SK-MEL-5 (cell line): ENCODE measurements around the gene LYZL1. TPM values are rescaled to one million over a fixed set of nuclear protein-coding genes. Genes with fewer than 3 reads are reported as not detected.
"Not testable (repeated sequence)": the region's sequence is repeated elsewhere in the genome, so short reads cannot be mapped to it uniquely, and the experiment has no call there.

Experiments used
- DNase-seq: peaks from one replicate; pipeline ENCODE4 v3.0.0-alpha.2; 2016; ENCODE audit warnings: low read depth, low spot score
- in situ Hi-C: cut with HindIII; loops from 2 replicates; pipeline ENCODE4 v1.10.0; 2016; ENCODE audit warnings: low sequenced_read_pairs, high pct_unique_total_duplicates, low pct_unique_long_range_greater_than_20kb
- total RNA-seq: library from RNA; depleted of rRNA; stranded (reverse); fragments of >200 nt; shearing (Covaris generic); gene quantifications from 2 replicates; pipeline ENCODE4 v1.2.3, GENCODE V29; 2014

LYZL1 gene
- total RNA-seq, 1 experiment from 2014 or later = not detected

DNA sequence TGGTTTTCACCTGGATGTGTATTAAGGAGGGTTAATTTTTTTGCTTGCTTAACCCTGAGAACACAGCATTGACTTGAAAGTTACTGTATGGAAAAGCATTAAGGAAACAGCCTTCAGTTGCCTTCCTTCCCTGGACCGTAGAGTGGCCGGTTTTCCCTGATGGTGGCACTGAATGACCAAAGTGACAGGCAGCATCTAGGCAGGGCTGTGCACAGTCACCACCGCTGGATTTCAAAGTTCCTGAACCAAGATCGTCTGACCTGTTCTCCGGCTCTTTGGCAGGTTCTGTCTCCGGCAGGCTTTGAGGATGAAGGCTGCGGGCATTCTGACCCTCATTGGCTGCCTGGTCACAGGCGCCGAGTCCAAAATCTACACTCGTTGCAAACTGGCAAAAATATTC, 2.7 kb downstream of the LYZL1 start:
- in situ Hi-C loops, DNase-seq: not testable (repeated sequence)

DNA sequence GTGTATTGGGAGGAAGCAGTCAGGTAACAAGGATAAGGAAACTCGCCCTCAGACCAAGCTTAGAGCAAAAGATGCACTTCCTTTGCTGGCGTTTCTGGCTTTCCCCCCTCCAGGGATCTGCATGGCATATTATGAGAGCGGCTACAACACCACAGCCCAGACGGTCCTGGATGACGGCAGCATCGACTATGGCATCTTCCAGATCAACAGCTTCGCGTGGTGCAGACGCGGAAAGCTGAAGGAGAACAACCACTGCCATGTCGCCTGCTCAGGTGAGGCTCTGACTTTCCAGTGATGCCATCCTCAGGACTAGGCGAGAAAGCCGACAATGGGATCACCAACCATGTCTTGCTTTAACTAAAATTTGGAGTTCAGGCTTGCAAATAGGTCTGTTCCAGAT, 3.5 kb downstream of the LYZL1 start:
- in situ Hi-C loops, DNase-seq: not testable (repeated sequence)

DNA sequence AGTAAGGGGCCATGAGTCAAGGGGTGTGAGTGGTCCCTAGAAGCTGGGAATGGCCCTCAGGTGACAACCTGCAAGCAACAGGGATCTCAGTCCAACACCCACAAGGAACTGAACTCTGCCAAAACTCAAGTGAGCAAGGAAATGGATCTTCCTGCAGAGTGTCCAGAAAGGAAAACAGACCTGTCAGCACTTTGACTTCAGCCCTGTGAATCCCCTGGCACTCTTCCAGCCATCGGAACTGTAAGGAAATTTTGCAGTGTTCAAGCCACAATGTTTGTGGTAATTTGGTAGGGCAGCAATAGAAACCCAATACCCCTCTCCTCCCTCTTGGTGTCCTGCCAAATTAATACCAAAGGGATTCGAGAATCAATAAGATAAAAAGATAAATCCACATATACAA, 6.9 kb downstream of the LYZL1 start:
- in situ Hi-C loops = no loop called here
- DNase-seq = no peak

DNA sequence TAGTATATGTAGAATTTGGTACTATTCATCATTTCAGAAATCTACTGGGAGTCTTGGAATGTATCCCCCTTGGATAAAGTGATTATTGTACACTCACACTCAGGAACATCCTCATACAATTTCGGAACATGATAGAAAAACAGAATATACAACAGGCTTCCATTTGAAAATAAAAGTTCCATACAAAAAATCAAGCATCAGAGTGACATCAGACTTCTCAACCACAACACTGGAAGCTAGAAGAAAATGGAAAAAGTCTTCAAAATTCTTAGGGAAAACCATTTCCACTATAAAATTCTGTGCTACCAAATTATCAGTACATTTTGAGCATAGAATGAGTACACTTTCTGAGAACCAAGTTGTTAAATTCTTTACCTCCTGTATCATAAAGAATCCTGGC, 8.8 kb downstream of the LYZL1 start:
- in situ Hi-C loops = no loop called here
- DNase-seq = peak; percentile 11

DNA sequence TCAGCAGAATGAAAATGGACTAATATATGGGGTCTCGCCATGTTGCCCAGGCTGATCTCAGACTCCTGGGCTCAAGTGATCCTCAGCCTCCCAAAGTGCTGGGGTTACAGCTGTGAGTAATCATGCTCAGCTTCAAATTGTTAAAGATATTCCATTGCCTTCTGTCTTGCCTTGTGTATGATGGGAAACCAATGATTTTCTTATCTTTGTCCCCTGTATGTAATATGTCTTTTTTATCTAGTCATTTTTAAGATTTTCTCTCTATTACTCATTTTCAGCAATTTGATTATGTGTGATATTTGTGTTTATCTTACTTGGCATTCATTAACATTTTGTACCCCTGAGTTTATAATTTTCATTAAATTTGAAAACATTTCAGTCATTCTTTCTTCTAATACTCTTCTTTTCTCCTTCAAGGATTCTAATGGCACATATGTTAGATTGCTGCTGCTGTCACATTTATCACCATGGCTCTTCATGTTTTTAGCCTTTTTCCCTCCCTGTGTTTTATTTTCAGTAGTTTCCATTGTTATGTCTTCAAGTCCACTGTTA, 12.6 kb downstream of the LYZL1 start:
- DNase-seq = no peak
- in situ Hi-C loops = no loop called here

DNA sequence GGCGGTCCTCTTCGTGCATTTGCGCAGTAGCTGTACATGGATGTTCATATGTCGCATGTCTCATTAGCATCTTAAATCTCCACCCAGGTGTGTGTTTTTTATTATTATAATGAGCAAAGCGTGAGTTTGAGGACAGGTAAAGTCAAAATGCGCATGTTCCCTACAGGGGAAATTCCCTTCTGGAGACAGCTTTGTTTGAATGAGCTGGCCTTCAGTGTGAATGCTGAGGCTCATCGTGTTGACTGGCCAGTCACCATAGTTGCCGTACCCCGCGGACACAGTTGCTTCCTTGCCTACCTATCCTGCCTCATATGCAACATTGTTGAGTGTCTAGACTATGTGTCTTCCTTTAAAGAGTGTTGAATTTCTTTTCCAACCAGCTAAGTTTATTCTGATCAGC, 13.6 kb downstream of the LYZL1 start:
- no peak for DNase-seq
- in situ Hi-C loops = no loop called here

DNA sequence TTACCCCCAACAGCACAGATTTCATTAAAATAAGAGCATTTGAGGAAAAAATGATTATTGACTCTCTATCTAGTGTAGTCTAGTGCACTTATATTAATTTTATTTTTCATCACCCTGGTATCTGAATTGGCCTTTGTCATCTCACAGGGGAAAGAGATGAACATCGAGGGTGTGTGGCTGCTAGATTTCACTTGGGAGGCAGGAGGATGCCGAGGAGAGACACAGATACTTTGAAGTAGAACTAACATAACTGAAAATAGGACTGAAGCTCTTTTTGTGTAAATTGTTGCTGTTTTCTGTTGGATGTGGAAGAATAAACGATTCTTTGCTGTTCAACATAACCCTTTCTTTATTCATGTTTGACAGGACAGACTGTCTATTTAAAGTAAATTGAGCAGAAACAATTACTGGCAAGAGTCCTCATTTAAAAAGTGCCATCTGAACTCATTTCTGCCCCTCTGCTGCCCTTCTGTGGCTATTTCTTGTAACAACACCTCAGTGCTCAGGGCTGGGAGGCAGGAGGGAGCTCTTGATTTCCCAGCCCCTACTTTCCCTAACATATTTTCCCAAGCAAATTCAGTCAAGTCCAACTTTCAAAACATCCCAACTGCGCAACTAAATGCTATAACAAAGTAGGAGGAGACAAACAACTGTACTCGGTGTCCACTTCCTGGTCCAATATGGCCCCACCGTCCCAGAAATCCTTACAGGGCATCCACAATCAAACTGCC, 15.6 kb downstream of the LYZL1 start:
- peak; percentile 88 for DNase-seq
- in situ Hi-C loops = no loop called here

DNA sequence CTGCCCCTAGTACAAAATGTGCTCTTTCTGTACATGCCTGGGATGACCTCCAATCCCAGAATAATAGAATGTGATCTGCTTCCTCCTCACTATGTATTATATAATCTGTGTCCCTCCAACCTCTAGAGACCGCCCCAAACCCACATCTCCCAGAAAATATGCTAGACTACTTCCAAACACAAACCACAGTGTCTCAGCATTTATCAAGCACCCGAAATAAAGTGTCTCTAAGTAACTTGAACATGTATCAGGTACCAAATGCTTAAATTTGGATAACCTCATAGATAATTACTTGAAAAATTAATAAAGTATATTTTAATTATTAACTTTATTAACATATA, 16.1 kb downstream of the LYZL1 start:
- in situ Hi-C loops = no loop called here
- DNase-seq = no peak

DNA sequence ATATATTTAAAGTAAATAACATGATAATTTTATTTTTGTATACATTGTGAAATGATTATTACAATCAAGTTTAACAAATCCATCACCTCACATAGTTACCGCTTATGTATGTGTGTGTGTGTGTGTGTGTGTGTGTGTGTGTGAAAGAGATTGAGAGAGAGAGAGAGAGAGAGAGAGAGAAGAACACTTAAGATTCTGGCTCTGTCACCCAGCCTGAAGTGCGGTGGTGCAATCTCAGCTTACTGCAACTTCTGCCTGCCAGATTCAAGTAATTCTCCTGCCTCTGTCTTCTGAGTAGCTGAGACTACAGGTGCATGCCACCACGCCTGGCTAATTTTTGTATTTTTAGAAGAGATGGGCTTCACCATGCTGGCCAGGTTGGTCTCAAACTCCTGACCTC, 17.8 kb downstream of the LYZL1 start:
- in situ Hi-C loops = no loop called here
- DNase-seq = no peak

DNA sequence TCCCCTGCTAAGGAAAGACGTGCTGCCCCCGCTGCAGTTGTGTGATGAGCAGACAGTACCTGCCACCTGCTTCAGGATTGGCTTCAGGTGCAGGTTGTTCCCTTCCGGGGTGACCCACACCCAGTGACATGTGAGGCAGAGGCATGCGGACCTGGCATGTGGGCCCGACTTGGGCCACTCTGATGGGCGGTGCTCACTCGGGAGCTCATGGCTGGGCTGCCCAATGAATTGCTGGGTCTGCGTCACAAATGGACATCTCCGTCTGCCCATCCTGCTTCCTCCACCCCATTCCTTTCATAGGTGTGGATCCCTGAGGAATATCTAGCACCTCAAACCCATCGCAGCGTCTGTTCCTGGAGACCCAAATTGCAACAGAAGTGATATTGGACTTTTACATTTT, 19.3 kb downstream of the LYZL1 start:
- in situ Hi-C loops, DNase-seq: not testable (repeated sequence)

DNA sequence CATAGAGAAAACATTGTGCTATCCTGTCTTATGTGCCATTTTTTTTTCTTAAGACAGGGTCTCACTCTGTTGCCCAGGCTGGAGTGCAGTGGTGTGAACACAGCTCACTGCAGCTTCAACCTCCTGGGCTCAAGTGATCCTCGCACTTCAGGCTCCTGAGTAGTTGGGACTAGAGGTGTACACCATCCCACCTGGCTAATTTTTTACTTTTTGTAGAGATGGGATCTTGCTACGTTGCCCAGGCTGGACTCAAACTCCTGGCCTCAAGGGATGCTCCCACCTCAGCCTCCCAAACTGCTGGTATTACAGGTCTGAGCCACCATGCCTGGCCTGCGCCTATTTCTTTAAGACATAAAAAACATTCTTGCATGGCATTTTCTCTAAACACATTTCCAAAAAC, 20.6 kb downstream of the LYZL1 start:
- no peak for DNase-seq
- in situ Hi-C loops = no loop called here

DNA sequence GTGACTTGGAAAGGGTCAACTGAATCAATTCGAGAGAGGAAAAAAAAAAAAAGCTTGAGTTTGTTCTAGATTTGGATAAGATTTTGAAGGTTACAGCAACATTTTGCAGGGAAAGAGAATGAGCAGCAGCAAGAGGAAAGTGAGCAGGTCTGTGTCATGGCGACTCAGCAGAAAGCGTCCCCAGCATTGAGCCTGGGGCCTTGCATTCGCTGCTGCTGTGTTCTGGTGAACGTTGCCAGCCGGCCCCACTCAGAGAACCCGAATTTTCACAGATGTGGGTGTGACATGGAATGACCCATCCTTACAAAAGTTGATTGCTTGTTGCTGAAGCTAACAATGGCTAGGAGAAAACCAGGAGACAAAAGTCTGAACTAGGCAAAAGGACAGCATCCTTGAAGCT, 21.6 kb downstream of the LYZL1 start:
- DNase-seq, in situ Hi-C loops: not testable (repeated sequence)

DNA sequence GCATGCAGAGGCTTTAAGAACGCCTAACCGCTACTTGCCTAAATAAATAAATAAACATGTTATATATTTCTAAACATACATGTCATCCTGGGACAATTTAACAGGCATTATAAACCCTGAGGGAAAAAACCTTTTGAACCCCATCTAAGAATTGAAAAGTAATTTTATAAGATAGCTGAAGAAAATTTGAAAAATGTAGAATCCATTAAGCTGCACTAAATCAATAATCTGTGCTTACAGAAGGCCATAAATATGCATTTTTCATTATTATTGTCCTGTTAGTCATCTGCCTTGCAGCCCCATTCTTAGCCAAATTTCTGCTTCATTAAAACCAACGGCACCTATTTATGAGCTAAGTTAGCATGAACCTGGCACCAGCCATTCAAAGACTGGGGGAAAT, 24.2 kb downstream of the LYZL1 start:
- in situ Hi-C loops = no loop called here

DNA sequence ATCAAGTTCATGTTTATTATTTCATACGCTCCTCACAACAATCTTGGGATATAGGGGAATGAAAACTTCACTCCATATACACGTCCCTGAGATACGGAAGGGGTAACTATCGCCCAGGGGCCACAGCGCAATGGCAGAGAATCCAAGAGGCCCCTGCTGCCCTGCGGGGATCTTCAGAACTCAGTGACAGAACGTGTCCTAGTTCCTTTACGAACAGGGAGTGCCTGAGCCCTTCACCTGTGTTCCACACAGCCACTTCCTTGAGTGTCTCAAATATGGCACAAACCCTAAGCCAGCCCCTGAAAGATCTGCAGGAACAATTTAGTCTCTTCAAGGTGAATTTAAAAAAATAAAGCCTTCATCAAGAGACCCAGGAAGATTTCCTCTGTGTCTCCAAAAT, 25.9 kb downstream of the LYZL1 start:
- DNase-seq = no peak
- in situ Hi-C loops = no loop called here

More for the DNA sequence above, 24.2 kb downstream of the LYZL1 start:
- no peak for DNase-seq

DNA sequence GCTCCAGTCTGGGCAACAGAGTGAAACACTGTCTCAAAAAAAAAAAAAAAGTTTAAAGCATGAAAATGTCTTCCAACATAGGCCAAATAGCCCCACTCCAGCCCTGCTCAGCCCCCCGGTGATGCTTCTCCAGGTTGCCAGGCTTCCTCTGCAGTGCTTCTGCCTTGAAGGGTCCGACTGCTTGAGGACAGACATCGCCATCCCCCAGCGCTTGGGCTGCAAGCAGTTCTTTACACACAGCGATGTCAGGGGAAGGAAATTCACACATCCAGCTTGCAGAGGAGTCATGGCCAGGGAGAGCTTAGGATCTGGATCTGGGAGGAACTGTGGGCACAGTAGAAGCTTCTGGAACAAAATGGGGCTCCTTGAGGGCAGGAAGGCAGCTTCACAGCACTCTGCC, 26.9 kb downstream of the LYZL1 start:
- in situ Hi-C loops = no loop called here
- no peak for DNase-seq

DNA sequence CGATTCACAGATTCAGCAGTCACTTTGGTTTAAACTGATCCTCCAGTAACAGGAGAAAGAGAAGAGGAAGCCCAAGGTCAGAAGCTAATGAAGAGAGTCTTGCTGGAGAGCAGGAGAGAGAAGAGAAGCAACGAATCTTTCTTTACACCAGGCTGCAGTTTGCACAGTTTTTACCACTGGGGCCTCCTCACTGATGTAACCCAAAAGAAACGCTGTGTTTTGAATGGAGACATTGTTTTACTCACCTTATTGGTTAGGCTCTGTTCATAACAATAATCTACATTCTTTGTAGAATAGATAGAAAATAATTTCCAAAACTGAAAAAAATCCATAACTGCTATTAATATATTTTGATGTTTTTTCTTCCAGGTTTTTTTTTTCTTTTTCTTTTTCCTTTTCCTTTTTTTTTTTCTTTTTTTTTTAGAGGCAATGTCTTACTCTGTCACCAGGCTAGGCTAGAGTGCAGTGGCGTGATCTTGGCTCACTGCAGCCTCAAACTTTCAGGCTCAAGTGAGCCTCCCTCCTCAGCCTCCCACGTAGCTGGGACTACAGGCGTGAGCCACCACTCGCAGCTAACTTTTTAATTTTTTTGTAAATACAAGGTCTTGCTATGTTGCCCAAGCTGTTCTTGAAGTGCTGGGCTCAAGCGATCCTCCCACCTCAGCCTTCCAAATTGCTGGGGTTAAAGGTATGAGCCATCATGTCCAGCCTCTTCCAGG, 27.6 kb downstream of the LYZL1 start:
- in situ Hi-C loops = no loop called here
- DNase-seq = peak; percentile 14

DNA sequence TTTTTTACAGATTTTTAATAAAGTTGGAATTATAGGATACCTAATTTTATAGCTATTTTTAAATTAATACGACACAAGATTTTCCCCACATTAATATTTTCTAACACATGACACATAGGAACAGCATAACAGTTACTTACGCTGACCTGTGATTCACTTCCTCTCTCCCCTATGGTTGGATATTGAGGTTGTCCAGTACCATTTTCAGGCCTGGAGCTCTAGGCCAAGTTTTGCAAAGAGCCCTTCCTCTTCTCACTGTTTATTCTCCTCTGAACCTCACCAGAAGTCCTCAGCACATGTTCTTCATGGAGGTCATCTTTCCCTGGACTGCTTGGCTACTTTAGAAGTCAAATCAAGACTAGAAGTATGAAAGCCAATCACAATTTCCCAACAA, 28.2 kb downstream of the LYZL1 start:
- DNase-seq = no peak
- in situ Hi-C loops = no loop called here

DNA sequence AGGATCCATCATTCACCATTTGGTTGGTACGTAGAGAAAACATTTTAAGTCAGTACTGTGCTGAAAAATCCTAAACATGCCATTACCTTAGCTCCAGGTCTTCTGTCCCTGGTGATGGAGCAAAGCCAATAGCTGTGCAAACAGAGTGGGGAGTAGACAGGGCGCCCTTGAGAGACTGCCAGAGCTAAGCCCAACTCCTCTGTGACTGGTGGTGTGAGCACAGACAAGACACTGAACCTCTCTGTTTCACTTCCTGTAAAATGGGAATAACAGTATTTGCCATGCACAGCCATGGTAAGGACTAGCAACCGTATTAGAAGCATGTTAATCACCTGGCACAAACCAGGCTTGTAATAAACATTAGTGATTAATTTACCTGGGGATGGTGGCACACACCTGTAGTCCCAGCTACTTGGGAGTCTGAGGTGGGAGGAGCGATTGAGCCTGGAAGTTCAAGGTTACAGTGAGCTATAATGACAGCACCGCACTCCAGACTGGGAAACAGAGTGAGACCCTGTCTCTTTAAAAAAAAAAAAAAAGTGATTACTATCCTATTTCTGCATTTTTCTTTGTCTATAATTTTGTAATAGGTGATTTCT, 28.7 kb downstream of the LYZL1 start:
- in situ Hi-C loops = no loop called here
- no peak for DNase-seq
